ENCODE measurements around the gene CALML3.

CALML3 gene

GRCh38 chr10:5570979-5571810 lies 46.4 kb downstream of the CALML3 start:
- DNase-seq (ENCODE audit: low spot score), result no peak

- no peak for DNase-seq (ENCODE audit: low spot score)
Measured at GRCh38 chr10:5571826-5572225, 47.1 kb downstream of the CALML3 start.

- DNase-seq (ENCODE audit: low spot score), result no peak
Measured at GRCh38 chr10:5573319-5573950, 48.7 kb downstream of the CALML3 start.

GRCh38 chr10:5573968-5574641 lies 49.3 kb downstream of the CALML3 start:
- DNase-seq (ENCODE audit: low spot score), result no peak

- no peak for DNase-seq (ENCODE audit: low spot score)
Measured at GRCh38 chr10:5574642-5575131, 49.9 kb downstream of the CALML3 start.

GRCh38 chr10:5575144-5575481 lies 50.4 kb downstream of the CALML3 start:
- DNase-seq (ENCODE audit: low spot score), result no peak

- DNase-seq (ENCODE audit: low spot score), result no peak
Measured at GRCh38 chr10:5575482-5576153, 50.9 kb downstream of the CALML3 start.

- no peak for DNase-seq (ENCODE audit: low spot score)
Measured at GRCh38 chr10:5576154-5576748, 51.5 kb downstream of the CALML3 start.

Data from hematopoietic multipotent progenitor cell treated with erythropoietin and hydrocortisone succinate and interleukin-3 and kit ligand, for 15 days (in vitro differentiated cells).